Colonic mucosa (tissue), 4 donors: Measurements from ENCODE around the gene CCR3. TPM values are rescaled to one million over a fixed set of nuclear protein-coding genes. Genes with fewer than 3 reads are reported as not detected.

Experiments
- DNase-seq: peaks from one replicate; pipeline ENCODE4 v3.0.0-alpha.2; 2020
- H3K27ac ChIP-seq: fragments of 200-600 bp; one replicate; pipeline ENCODE4 v1.8.0; 2021
- H3K27me3 ChIP-seq: fragments of 200-600 bp; one replicate; pipeline ENCODE4 v1.8.0; 2021
- H3K36me3 ChIP-seq: fragments of 200-600 bp; one replicate; pipeline ENCODE4 v1.8.0; 2021
- H3K4me1 ChIP-seq: fragments of 200-600 bp; one replicate; pipeline ENCODE4 v1.8.0; 2021; ENCODE audit warnings: mild to moderate bottlenecking
- H3K4me3 ChIP-seq: fragments of 200-600 bp; one replicate; pipeline ENCODE4 v1.8.0; 2021
- H3K9ac ChIP-seq, 2 donors: one replicate each; pipeline ENCODE4 v1.7.0; 2013; ENCODE audit warnings: control low read depth in 2 of 2, low read depth in 2 of 2, low read length in 2 of 2
- H3K9me3 ChIP-seq: fragments of 200-600 bp; one replicate; pipeline ENCODE4 v1.8.0; 2021
- intact Hi-C: fragments of 100-400 bp; cut with DNase I; formaldehyde crosslinking; loops from one replicate; pipeline ENCODE4 v1.14.1; 2022
- total RNA-seq, 2 donors: library from RNA; stranded (reverse); fragmentation: NEBNext Ultra II Directional in 1 of 2; extraction: Animal tissue kit (Norgen Biotek cat#: 25700) in 1 of 2; gene quantifications; one replicate each; pipeline ENCODE4 v1.2.1, GENCODE V29; 2021
- TF ChIP-seq, protein P1 (sequence below): fragments of 200-600 bp; IDR thresholded peaks from one replicate; pipeline ENCODE4 v1.8.0; 2022; ENCODE audit warnings: antibody characterized with exemption, mild to moderate bottlenecking
- donor health status: healthy.
- donor health status: DM: no; HTN: no; CAD: no.
- donor health status: DM: no; HTN: no; CAD: no.

Gene CCR3
- total RNA-seq, 2 donors from 2014 or later = not detected

DNA sequence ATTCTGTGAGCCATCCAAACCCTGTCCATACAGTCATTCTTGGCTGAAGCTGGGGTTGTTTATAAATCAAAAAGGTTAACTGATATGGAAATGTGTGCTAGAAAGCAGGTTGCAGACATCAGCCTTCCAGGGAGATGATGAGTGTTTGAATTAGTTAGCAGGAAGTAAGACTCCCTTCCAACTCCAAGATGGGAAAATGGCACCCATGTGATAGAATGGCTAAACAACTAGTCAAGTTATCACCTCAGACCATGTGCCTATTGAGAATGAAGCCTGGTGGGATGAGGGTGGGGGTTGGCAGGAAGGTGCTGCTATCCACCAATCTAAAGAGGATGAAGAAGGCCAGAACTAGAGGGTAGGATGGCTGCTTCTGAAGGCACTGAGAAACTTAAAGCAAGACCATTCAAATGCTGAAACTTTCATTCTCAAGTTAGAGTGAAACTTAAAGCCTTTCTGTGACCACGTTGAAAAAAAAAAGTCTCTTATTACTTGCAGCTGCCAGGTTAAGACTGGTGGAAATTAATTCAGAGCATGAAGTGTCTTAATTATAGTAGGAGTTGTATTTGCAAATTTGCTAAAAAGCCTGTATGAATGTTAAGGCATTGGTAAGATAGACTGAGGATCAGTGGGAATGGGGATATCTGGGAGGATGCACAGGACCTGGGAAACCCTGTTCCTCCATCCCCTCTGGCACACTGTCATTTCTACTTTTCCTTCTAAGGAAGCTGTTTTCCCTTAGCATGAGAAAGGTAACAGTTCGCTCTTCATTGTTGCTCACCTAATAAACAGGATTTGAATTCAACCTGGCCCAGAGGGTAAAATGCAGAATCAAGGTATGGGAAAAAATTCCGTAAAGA lies 36.8 kb downstream of the CCR3 start:
- DNase-seq = no peak
- intact Hi-C loops = loop anchor here (5.0 kb wide), 1 partner anchor 93 kb away; the partner anchor contains the start of gene CCR5
- H3K9me3 ChIP-seq = no peaks in the 10 kb centered on the region
- H3K9ac ChIP-seq = no peak overlapping the region
- TF ChIP-seq, protein P1, sequence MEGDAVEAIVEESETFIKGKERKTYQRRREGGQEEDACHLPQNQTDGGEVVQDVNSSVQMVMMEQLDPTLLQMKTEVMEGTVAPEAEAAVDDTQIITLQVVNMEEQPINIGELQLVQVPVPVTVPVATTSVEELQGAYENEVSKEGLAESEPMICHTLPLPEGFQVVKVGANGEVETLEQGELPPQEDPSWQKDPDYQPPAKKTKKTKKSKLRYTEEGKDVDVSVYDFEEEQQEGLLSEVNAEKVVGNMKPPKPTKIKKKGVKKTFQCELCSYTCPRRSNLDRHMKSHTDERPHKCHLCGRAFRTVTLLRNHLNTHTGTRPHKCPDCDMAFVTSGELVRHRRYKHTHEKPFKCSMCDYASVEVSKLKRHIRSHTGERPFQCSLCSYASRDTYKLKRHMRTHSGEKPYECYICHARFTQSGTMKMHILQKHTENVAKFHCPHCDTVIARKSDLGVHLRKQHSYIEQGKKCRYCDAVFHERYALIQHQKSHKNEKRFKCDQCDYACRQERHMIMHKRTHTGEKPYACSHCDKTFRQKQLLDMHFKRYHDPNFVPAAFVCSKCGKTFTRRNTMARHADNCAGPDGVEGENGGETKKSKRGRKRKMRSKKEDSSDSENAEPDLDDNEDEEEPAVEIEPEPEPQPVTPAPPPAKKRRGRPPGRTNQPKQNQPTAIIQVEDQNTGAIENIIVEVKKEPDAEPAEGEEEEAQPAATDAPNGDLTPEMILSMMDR = no peak
- H3K27ac ChIP-seq = no peak overlapping the region
- H3K27me3 ChIP-seq = no peaks in the 10 kb centered on the region
- no peaks in the 10 kb centered on the region for H3K4me1 ChIP-seq
- no peak overlapping the region for H3K4me3 ChIP-seq
- H3K36me3 ChIP-seq = no peaks in the 10 kb centered on the region

DNA sequence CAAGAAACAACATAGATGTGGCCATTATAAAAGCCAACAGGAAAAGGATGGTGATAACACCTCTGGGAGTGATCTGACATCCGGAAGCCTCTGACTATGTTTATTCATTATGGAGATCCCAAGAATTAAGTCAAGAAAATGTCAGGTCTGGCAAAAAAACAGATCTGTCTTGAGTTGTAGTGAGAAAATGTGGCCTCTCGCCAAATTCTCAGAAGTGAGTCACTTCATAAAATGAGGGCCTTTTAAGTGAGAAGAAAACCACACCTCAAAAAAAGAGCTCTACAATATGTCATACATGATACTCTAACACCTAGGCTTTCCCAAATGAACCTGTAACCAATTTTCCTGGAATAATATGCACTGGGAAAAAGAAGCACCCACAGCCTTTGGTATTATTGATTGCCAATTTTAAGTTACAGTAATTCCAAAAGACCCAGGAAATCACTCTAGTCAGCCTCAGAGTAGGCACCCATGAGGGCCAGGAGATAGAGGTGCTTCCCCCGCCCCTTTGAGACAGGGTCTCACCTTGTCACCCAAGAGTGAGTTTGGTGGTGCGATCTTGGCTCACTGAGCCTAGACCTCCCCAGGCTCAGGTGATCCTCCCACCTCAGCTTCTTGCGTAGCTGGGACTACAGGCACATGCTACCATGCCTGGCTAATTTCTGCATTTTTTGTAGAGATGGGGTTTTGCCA lies 38.0 kb downstream of the CCR3 start:
- intact Hi-C loops = no loop called here
- no peak overlapping the region for H3K9ac ChIP-seq
- TF ChIP-seq, protein P1 = no peak
- H3K27me3 ChIP-seq = no peaks in the 10 kb centered on the region
- H3K4me1 ChIP-seq = no peaks in the 10 kb centered on the region
- H3K4me3 ChIP-seq = no peak overlapping the region
- no peaks in the 10 kb centered on the region for H3K36me3 ChIP-seq
- no peak for DNase-seq
- no peak overlapping the region for H3K27ac ChIP-seq
- no peaks in the 10 kb centered on the region for H3K9me3 ChIP-seq

DNA sequence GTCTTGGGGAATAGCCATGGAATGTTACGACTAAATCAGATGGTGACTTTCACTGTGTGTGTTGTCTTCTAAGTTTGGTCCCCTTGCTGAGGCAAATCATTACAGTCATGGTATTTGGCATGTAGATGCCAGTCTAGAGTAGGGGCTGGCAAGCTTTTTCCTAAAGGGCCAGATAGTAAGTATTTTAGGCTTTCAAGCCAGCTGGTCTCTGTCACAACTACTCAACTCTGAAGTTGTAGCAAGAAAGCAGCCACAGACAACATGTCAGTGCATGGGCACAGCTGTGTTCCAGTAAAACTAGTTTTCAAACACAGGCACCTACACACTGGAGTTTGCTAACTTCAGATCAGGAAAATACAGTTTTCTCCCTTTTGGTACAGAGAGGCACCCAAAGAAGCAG lies 39.3 kb downstream of the CCR3 start:
- intact Hi-C loops = no loop called here
- no peaks in the 10 kb centered on the region for H3K27me3 ChIP-seq
- H3K4me1 ChIP-seq = no peaks in the 10 kb centered on the region
- H3K27ac ChIP-seq = no peak overlapping the region
- DNase-seq = no peak
- no peak overlapping the region for H3K9ac ChIP-seq
- H3K36me3 ChIP-seq = no peaks in the 10 kb centered on the region
- no peaks in the 10 kb centered on the region for H3K9me3 ChIP-seq
- TF ChIP-seq, protein P1 = no peak
- no peak overlapping the region for H3K4me3 ChIP-seq

DNA sequence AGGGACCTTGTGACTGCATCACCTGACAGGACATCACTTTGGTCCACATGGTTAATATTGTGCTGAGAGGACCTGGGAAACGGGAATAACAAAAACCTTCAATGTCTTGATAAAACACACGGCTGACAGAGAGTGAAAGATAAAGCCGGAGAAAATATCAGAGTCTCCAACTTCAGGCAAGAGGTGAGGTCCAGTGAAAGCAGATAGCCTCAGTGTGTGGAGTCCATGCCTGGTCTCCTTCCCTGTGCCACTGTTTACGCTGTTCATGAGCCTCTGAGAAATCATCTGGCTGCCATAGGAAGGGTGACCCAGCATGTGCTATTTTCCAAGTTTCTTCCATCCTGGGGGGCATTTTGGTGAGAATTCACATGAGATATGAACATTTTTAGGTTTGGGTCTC lies 39.8 kb downstream of the CCR3 start:
- DNase-seq = no peak
- TF ChIP-seq, protein P1 = no peak
- intact Hi-C loops = no loop called here
- Histone ChIP-seq H3K4me3 (no peak overlapping the region), H3K9me3 (no peaks in the 10 kb centered on the region), H3K36me3 (no peaks in the 10 kb centered on the region), H3K27me3 (no peaks in the 10 kb centered on the region), H3K27ac (no peak overlapping the region), H3K9ac (no peak overlapping the region), H3K4me1 (no peaks in the 10 kb centered on the region)

DNA sequence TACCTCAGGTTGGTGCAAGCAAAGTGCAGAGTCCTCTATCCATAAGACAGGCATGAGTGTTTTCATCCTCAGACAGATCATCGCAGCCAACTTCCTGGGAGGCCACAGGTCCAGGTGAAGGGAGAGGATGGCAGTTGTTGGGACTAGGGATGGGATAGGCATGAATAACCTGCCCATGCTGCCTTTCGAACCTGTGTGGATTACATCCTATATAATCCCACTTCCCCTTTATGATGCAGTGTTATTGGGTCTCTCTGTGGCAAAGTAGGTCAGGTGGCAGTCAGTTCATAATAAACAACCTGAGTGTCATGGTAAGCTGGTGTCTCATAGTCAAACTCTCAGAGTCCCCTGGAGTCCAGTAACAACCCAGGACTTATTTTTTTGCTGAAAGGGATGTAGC lies 40.4 kb downstream of the CCR3 start:
- Histone ChIP-seq H3K27me3 (no peaks in the 10 kb centered on the region), H3K36me3 (no peaks in the 10 kb centered on the region), H3K27ac (no peak overlapping the region), H3K9ac (no peak overlapping the region), H3K4me3 (no peak overlapping the region), H3K4me1 (no peaks in the 10 kb centered on the region), H3K9me3 (no peaks in the 10 kb centered on the region)
- intact Hi-C loops = no loop called here
- no peak for DNase-seq
- TF ChIP-seq, protein P1 = no peak
